MM.1S (cell line): ENCODE data around the gene C5orf15.

Source experiments
- CTCF ChIP-seq: fragments of 300-600 bp; sonication (generic); IDR thresholded peaks from 2 replicates; pipeline ENCODE4 v1.5.1; 2016; ENCODE audit warnings: antibody characterized with exemption, low read length, mixed read lengths
- EZH2 ChIP-seq: fragments of 300-600 bp; sonication (generic); optimal IDR thresholded peaks from 2 replicates; pipeline ENCODE3; 2017; ENCODE audit warnings: low read depth, mild to moderate bottlenecking, antibody characterized with exemption, low read length, mixed read lengths
- EZH2phosphoT487 ChIP-seq: fragments of 300-600 bp; sonication (generic); IDR thresholded peaks from 2 replicates; pipeline ENCODE4 v1.6.1; 2018; ENCODE audit warnings: antibody characterized with exemption, low read length

GRCh38 chr5:133933169-133933509, 35.3 kb downstream of the C5orf15 start:
- no peak for TF ChIP-seq CTCF
- TF ChIP-seq EZH2 = no peak
- no peak for TF ChIP-seq EZH2phosphoT487
